ENCODE measurements around the gene ZNF335.
"Not testable (repeated sequence)": the region's sequence is repeated elsewhere in the genome, so short reads cannot be mapped to it uniquely, and the experiment has no call there.

ZNF335 gene

DNA sequence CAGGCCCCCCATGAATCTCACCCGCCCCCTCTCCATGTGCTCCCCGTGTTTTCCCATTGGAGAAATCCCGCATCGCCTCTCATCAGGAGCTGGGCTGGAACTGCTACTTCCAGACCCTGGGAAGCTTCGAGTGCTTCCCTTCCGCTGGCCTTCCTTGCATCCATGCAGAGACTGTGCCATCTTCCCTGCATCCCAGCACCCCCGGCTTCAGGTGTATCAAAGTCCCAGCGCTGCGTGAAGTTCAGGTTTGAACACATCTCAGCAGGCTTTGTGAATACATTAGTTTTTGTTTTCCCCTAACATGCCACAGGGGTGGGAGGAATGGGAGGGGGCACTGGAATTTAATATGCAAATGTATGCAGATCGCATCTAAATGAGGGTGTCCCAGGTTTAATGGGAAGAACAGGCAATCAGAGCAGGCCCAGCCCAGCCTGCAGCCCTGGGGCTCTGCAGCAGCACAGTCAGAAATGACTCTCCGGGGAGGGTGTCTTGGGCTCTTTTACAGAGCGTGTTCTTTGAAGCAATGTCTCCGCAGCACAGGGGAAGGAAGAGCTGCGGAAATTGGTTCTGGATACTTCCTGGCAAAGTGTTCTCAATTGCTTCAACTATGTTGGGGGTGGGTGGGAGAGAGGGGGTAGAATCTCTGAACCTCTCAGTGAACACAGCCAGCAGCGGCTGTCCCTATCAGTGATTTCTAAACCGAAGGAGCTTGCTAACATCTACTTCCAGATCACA lies 28.4 kb upstream of the ZNF335 start:
- Histone ChIP-seq H3K27ac (ENCODE audit: low read depth, low read length) (peak overlapping the region; percentile 40), H3K4me1 (ENCODE audit: control insufficient read depth, insufficient read depth, low read length) (peaks cover 29% of the 10 kb centered on the region), H3K36me3 (ENCODE audit: control insufficient read depth, insufficient read depth, low read length) (no peaks in the 10 kb centered on the region), H3K9me3 (ENCODE audit: control insufficient read depth, insufficient read depth, low read length) (no peaks in the 10 kb centered on the region), H3K9ac (ENCODE audit: low read depth, low read length) (no peak overlapping the region), H3K4me3 (ENCODE audit: low read depth, low read length) (no peak overlapping the region), H3K27me3 (ENCODE audit: control insufficient read depth, insufficient read depth, low read length) (no peaks in the 10 kb centered on the region)

DNA sequence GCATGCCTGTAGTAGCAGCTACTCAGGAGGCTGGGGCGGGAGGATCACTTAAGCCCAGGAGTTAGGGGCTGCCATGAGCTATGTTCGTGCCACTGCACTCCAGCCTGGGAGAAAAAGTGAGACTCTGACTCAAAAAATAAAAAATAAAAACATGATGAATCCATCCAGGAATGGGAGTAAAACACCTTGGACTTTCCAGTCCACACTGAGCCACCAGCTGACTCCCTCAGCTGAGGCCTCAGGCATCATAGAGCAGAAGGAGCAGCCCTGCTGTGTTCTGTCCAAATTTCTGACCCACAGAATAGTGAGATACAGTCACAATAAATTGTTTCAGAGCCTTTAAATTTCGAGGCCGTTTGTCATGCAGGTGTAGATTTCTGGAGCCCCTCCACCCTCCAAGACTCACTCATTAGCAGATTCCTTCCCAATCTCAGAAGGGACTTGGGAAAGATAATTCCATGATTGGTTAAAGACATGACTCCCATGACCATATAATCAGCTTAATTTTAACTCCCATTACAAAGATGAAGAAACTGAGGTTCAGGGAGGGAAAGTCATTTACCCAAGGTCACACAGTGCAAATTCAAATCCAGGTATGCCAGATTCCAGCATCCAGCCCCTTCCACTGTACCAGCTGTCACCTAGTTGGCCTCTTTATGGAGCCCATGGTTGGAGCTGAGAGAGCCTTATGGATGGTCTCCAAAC lies 27.7 kb upstream of the ZNF335 start:
- H3K4me1 ChIP-seq (ENCODE audit: control insufficient read depth, insufficient read depth, low read length) = peaks cover 24% of the 10 kb centered on the region
- no peak overlapping the region for H3K9ac ChIP-seq (ENCODE audit: low read depth, low read length)
- H3K9me3 ChIP-seq (ENCODE audit: control insufficient read depth, insufficient read depth, low read length) = no peaks in the 10 kb centered on the region
- no peak overlapping the region for H3K27ac ChIP-seq (ENCODE audit: low read depth, low read length)
- no peaks in the 10 kb centered on the region for H3K36me3 ChIP-seq (ENCODE audit: control insufficient read depth, insufficient read depth, low read length)
- no peaks in the 10 kb centered on the region for H3K27me3 ChIP-seq (ENCODE audit: control insufficient read depth, insufficient read depth, low read length)
- H3K4me3 ChIP-seq (ENCODE audit: low read depth, low read length) = no peak overlapping the region

DNA sequence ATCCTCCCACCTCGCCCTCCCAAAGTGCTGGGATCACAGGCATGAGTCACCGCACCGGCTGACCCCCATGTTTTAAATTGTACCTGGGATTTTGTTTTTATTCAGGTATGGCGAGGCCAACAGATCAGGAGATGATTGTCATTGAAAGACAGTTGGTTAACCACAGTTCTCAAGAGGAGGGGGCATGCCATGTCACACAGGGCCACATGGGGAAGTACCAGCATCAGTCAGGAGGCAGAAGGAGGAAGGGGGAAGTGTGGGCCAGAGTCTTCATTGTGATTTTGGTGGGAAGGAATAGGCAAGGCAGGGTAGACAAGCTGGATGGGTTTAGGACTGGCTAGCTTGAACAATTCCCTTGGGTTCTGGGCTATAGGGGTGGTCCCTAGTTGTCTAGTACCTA lies 26.8 kb upstream of the ZNF335 start:
- no peaks in the 10 kb centered on the region for H3K9me3 ChIP-seq (ENCODE audit: control insufficient read depth, insufficient read depth, low read length)
- no peak overlapping the region for H3K9ac ChIP-seq (ENCODE audit: low read depth, low read length)
- peaks cover 17% of the 10 kb centered on the region for H3K4me1 ChIP-seq (ENCODE audit: control insufficient read depth, insufficient read depth, low read length)
- H3K4me3 ChIP-seq (ENCODE audit: low read depth, low read length) = no peak overlapping the region
- H3K27ac ChIP-seq (ENCODE audit: low read depth, low read length) = no peak overlapping the region
- H3K36me3 ChIP-seq (ENCODE audit: control insufficient read depth, insufficient read depth, low read length) = no peaks in the 10 kb centered on the region
- no peaks in the 10 kb centered on the region for H3K27me3 ChIP-seq (ENCODE audit: control insufficient read depth, insufficient read depth, low read length)

DNA sequence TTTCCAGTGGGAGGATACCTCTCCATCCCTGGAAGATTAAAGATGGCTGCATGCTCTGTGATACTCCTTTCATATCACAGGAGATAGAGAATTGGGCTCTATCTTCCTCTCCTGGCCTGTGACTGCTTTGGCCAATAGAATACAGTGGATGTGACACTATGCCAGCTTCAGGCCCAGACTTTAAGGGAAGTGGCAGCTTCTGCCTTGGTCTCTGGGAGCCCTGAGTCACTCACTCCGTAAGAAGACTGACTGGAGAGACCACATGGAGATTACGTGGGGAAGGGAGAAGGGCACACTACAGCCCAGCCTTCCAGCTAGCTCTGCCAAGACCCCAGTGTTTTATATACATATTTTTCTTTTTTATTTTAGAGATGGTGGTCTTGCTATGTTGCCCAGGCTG lies 26.3 kb upstream of the ZNF335 start:
- no peaks in the 10 kb centered on the region for H3K36me3 ChIP-seq (ENCODE audit: control insufficient read depth, insufficient read depth, low read length)
- no peaks in the 10 kb centered on the region for H3K27me3 ChIP-seq (ENCODE audit: control insufficient read depth, insufficient read depth, low read length)
- H3K4me1 ChIP-seq (ENCODE audit: control insufficient read depth, insufficient read depth, low read length) = peaks cover 19% of the 10 kb centered on the region
- H3K9me3 ChIP-seq (ENCODE audit: control insufficient read depth, insufficient read depth, low read length) = no peaks in the 10 kb centered on the region
- H3K4me3 ChIP-seq (ENCODE audit: low read depth, low read length) = no peak overlapping the region
- H3K9ac ChIP-seq (ENCODE audit: low read depth, low read length) = no peak overlapping the region
- H3K27ac ChIP-seq (ENCODE audit: low read depth, low read length) = no peak overlapping the region

DNA sequence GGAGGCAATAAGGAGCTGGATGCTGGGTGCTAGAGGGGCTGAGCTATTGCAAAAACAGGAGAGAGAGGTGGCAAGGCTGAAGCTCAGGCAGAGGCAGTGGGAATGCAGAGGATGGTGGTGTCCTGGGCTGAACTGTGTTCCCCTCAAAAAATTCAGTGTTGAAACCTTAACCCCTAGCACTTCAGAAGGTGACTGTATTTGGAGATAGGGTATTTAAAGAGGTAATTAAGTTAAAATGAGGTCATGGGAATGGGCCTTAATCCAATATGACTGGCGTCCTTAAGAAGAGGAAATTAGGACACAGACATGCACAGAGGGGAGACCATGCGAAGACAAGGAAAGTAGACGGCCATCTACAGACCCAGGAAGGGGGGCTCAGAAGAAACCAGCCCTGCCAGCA lies 25.2 kb upstream of the ZNF335 start:
- Histone ChIP-seq H3K27me3 (ENCODE audit: control insufficient read depth, insufficient read depth, low read length) (no peaks in the 10 kb centered on the region), H3K9ac (ENCODE audit: low read depth, low read length) (no peak overlapping the region; the same call in 1 of the 2 replicates), H3K9me3 (ENCODE audit: control insufficient read depth, insufficient read depth, low read length) (no peaks in the 10 kb centered on the region), H3K27ac (ENCODE audit: low read depth, low read length) (no peak overlapping the region), H3K36me3 (ENCODE audit: control insufficient read depth, insufficient read depth, low read length) (no peaks in the 10 kb centered on the region), H3K4me3 (ENCODE audit: low read depth, low read length) (no peak overlapping the region), H3K4me1 (ENCODE audit: control insufficient read depth, insufficient read depth, low read length) (peaks cover 20% of the 10 kb centered on the region)

DNA sequence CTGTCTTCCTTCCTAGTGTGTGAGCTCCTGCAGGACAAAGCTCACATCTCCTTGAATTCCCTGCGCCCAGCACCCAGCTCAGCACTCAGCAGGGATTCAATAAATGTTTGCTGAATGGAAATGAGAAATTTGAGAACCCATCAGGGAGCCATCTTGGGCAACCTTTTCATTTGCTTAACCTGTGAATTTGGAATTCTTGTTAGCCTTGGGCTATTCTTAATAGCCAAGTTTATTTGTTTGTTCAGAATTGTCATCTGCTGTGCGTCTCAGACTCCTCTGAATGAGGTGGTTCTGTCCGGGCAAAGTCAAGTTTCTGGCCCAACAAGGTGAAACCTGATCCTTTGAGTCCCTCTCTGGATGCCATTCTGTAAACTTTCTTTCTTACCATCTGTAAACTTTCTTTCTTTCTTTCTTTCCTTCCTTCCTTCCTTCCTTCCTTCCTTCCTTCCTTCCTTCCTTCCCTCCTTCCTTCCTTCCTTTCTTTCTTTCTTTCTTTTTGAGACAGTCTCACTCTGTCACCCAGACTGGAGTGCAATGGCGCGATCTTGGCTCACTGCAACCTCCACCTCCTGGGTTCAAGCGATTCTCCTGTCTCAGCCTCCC lies 23.6 kb upstream of the ZNF335 start:
- not testable (repeated sequence) for H3K9me3 ChIP-seq (ENCODE audit: control insufficient read depth, insufficient read depth, low read length); H3K36me3 ChIP-seq (ENCODE audit: control insufficient read depth, insufficient read depth, low read length); H3K9ac ChIP-seq (ENCODE audit: low read depth, low read length); H3K27me3 ChIP-seq (ENCODE audit: control insufficient read depth, insufficient read depth, low read length); H3K27ac ChIP-seq (ENCODE audit: low read depth, low read length); H3K4me3 ChIP-seq (ENCODE audit: low read depth, low read length)
- H3K4me1 ChIP-seq (ENCODE audit: control insufficient read depth, insufficient read depth, low read length) = peaks cover 15% of the 10 kb centered on the region

DNA sequence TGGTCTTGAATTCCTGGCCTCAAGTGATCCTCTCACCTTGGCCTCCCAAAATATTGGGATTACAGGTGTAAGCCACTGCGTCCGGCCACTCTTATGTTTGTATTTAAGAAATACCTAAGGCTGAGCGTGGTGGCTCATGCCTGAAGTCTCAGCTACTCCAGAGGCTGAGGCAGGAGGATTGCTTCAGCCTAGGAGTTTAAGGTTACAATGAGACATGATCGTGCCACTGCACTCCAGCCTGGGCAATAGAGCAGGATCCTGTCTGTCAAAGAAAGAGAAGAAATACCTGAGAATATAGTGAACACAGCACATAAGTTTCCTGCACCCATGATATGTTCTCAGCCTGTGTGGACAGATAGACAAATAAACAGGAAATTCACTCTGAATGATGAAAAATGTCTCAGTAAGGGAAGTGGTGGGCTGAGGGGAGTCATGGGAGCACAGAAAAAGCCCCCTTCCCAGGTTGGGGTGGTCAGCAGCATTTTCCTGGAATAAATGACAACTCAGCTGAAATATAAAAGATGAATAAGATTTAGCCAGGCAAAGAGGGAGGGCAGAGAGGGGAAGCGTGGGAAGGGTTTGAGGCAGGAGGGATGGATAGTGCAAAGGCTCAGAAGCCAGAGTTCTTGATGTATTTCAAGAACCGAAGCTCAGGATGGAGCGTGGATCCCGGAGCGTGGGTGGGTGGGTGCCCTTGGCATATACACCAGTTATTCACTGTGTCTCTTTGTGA lies 22.9 kb upstream of the ZNF335 start:
- no peaks in the 10 kb centered on the region for H3K36me3 ChIP-seq (ENCODE audit: control insufficient read depth, insufficient read depth, low read length)
- no peaks in the 10 kb centered on the region for H3K9me3 ChIP-seq (ENCODE audit: control insufficient read depth, insufficient read depth, low read length)
- peaks cover 10% of the 10 kb centered on the region for H3K4me1 ChIP-seq (ENCODE audit: control insufficient read depth, insufficient read depth, low read length)
- H3K4me3 ChIP-seq (ENCODE audit: low read depth, low read length) = no peak overlapping the region
- H3K27ac ChIP-seq (ENCODE audit: low read depth, low read length) = no peak overlapping the region
- no peaks in the 10 kb centered on the region for H3K27me3 ChIP-seq (ENCODE audit: control insufficient read depth, insufficient read depth, low read length)
- no peak overlapping the region for H3K9ac ChIP-seq (ENCODE audit: low read depth, low read length)

DNA sequence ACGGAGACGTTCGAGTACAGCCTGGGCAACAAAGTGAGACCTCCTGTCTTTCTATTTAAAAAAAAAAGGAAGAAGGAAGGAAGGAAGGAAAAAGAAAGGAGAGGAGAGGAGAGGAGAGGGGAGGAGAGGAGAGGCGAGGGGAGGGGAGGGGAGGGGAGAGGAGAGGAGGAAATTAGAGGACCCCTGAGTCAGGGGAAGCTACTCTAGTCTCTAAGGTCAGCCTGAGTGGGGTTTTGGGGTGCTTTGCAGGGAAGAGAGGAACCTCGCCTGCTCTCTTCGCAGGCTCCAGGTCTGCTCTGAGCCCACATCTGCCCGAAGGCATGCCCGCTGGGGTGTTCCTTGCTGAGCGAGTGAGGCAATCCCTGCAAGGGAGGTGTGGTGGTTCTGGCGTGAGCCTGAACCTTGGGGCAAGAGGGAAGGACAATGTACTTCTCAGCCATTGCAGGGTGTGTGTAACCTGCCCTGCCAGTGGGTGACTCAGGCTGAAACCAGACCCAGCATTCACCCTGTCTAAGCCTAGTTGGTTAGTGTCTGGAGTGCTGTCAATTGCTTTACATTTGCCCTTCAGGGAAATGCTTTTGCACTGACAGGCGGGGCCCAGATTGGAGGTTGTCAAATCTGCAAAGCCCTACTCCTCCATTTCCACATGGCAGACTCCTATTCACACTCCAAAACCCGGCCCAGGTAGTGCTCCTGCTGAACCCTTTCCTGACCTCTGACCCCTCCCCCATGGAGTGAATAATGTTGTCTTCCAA lies 21.4 kb upstream of the ZNF335 start:
- Histone ChIP-seq H3K4me1 (ENCODE audit: control insufficient read depth, insufficient read depth, low read length) (peaks cover 10% of the 10 kb centered on the region), H3K36me3 (ENCODE audit: control insufficient read depth, insufficient read depth, low read length) (no peaks in the 10 kb centered on the region), H3K4me3 (ENCODE audit: low read depth, low read length) (no peak overlapping the region), H3K27me3 (ENCODE audit: control insufficient read depth, insufficient read depth, low read length) (no peaks in the 10 kb centered on the region), H3K27ac (ENCODE audit: low read depth, low read length) (no peak overlapping the region), H3K9ac (ENCODE audit: low read depth, low read length) (no peak overlapping the region), H3K9me3 (ENCODE audit: control insufficient read depth, insufficient read depth, low read length) (no peaks in the 10 kb centered on the region)

DNA sequence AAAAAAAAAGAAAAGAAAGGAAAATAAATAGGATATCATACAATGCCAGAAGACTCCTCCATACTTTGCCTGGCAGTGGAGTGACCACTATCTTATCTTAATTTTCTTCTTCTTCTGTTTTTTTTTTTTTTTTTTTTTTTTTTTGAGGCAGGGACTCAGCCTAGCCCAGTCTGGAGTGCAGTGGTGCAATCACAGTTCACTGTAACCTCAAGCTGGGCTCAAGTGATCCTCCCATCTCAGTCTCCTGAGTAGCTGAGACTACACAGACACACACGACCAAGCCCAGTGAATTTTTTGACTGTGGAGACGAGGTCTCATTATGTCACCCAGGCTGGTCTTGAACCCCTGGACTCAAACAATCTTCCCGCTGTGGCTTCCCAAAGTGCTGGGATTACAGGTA lies 19.6 kb upstream of the ZNF335 start:
- H3K27me3 ChIP-seq (ENCODE audit: control insufficient read depth, insufficient read depth, low read length) = no peaks in the 10 kb centered on the region
- H3K4me1 ChIP-seq (ENCODE audit: control insufficient read depth, insufficient read depth, low read length) = peaks cover 10% of the 10 kb centered on the region
- no peak overlapping the region for H3K4me3 ChIP-seq (ENCODE audit: low read depth, low read length)
- H3K9me3 ChIP-seq (ENCODE audit: control insufficient read depth, insufficient read depth, low read length) = no peaks in the 10 kb centered on the region
- H3K9ac ChIP-seq (ENCODE audit: low read depth, low read length) = no peak overlapping the region
- no peaks in the 10 kb centered on the region for H3K36me3 ChIP-seq (ENCODE audit: control insufficient read depth, insufficient read depth, low read length)
- H3K27ac ChIP-seq (ENCODE audit: low read depth, low read length) = no peak overlapping the region

DNA sequence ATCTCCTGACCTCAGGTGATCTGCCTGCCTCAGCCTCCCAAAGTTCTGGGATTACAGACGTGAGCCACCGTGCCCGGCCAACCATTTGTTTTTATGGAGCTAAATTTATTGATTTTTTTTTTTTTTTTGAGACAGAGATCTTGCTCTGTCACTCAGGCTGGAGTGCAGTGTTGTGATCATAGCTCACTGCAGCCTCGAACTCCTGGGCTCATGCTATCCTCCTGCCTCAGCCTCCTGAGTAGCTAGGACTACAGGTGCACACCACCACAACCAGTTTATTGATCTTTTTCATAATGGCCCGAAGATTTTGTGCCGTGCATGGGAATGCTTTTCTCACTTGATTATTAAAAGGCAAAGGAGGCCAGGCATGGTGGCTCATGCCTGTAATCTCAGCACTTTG lies 16.8 kb upstream of the ZNF335 start:
- H3K4me3 ChIP-seq (ENCODE audit: low read depth, low read length); H3K36me3 ChIP-seq (ENCODE audit: control insufficient read depth, insufficient read depth, low read length); H3K27me3 ChIP-seq (ENCODE audit: control insufficient read depth, insufficient read depth, low read length); H3K9me3 ChIP-seq (ENCODE audit: control insufficient read depth, insufficient read depth, low read length); H3K27ac ChIP-seq (ENCODE audit: low read depth, low read length); H3K4me1 ChIP-seq (ENCODE audit: control insufficient read depth, insufficient read depth, low read length); H3K9ac ChIP-seq (ENCODE audit: low read depth, low read length): not testable (repeated sequence)

Data from HUES48 (cell line).